Liver (tissue), 9 donors: ENCODE measurements around the gene DUS4L. TPM values are rescaled to one million over a fixed set of nuclear protein-coding genes. Genes with fewer than 3 reads are reported as not detected.
A peak's percentile ranks its signal among the peaks of the same experiment; 100 is the strongest.

Experiments used
- DNase-seq: peaks from one replicate; pipeline ENCODE4 v3.0.0-alpha.2; 2017; ENCODE audit warnings: low spot score
- H3K27ac ChIP-seq, 2 donors: one replicate each; pipeline ENCODE4 v1.7.0; 2013; ENCODE audit warnings: inconsistent platforms in 2 of 2, low read length in 2 of 2, control low read depth in 1 of 2, low read depth in 1 of 2, mild to moderate bottlenecking in 1 of 2
- H3K27me3 ChIP-seq, 4 donors: one replicate each; pipeline versions ENCODE4 v1.6.1 to v1.7.0; 2013; ENCODE audit warnings: low read length in 3 of 4, inconsistent platforms in 1 of 4, mild to moderate bottlenecking in 1 of 4, moderate library complexity in 1 of 4; ENCODE audit not compliant: control insufficient read depth in 4 of 4, insufficient read depth in 4 of 4
- H3K36me3 ChIP-seq, 4 donors: one replicate each; pipeline versions ENCODE4 v1.6.1 to v1.7.0; 2013; ENCODE audit warnings: low read length in 3 of 4, mild to moderate bottlenecking in 3 of 4, low read depth in 1 of 4, moderate library complexity in 1 of 4; ENCODE audit not compliant: control insufficient read depth in 4 of 4, insufficient read depth in 3 of 4
- H3K4me1 ChIP-seq, 4 donors: one replicate each; pipeline versions ENCODE4 v1.6.1 to v1.7.0; 2013; ENCODE audit warnings: low read length in 3 of 4, mild to moderate bottlenecking in 3 of 4, moderate library complexity in 1 of 4; ENCODE audit not compliant: control insufficient read depth in 4 of 4, insufficient read depth in 4 of 4
- H3K4me3 ChIP-seq, 3 donors: one replicate each; pipeline versions ENCODE4 v1.6.1 to v1.7.0; 2013; ENCODE audit warnings: low read length in 3 of 3, control low read depth in 1 of 3, low read depth in 1 of 3, mild to moderate bottlenecking in 1 of 3
- H3K9ac ChIP-seq, 2 donors: one replicate each; pipeline ENCODE4 v1.7.0; 2013; ENCODE audit warnings: low read length in 2 of 2, mild to moderate bottlenecking in 2 of 2, moderate library complexity in 2 of 2, control low read depth in 1 of 2, low read depth in 1 of 2
- H3K9me3 ChIP-seq, 4 donors: one replicate each; pipeline versions ENCODE4 v1.6.1 to v1.7.0; 2013; ENCODE audit warnings: low read length in 3 of 4; ENCODE audit not compliant: control insufficient read depth in 4 of 4
- EGR1 ChIP-seq, 2 donors: IDR thresholded peaks; 2 replicates each; pipeline ENCODE4 v1.6.1; 2016 to 2018; ENCODE audit warnings: antibody characterized with exemption in 2 of 2, low read depth in 2 of 2
- FOXA1 ChIP-seq: IDR thresholded peaks from 2 replicates; pipeline ENCODE4 v1.6.1; 2016; ENCODE audit warnings: antibody characterized with exemption
- FOXA2 ChIP-seq: IDR thresholded peaks from 2 replicates; pipeline ENCODE4 v1.6.1; 2016; ENCODE audit warnings: antibody characterized with exemption
- GABPA ChIP-seq, 2 donors: IDR thresholded peaks in 1 of 2; conservative IDR thresholded peaks in 1 of 2; 2 replicates each; pipeline ENCODE4 v1.6.1; 2016; ENCODE audit warnings: antibody characterized with exemption in 2 of 2, mild to moderate bottlenecking in 1 of 2, moderate library complexity in 1 of 2
- HNF4A ChIP-seq, 2 donors: conservative IDR thresholded peaks; 2 replicates each; pipeline ENCODE4 v1.6.1; 2016; ENCODE audit warnings: antibody characterized with exemption in 2 of 2, mild to moderate bottlenecking in 2 of 2
- HNF4G ChIP-seq: IDR thresholded peaks from 2 replicates; pipeline ENCODE4 v1.6.1; 2016; ENCODE audit warnings: antibody characterized with exemption
- JUND ChIP-seq, 2 donors: IDR thresholded peaks; 2 replicates each; pipeline ENCODE4 v1.6.1; 2016; ENCODE audit warnings: antibody characterized with exemption in 2 of 2
- NR2F2 ChIP-seq: IDR thresholded peaks from 2 replicates; pipeline ENCODE4 v1.6.1; 2016; ENCODE audit warnings: antibody characterized with exemption
- RAD21 ChIP-seq, 2 donors: IDR thresholded peaks; 2 replicates each; pipeline ENCODE4 v1.6.1; 2016; ENCODE audit warnings: antibody characterized with exemption in 2 of 2, mild to moderate bottlenecking in 2 of 2
- REST ChIP-seq: IDR thresholded peaks from 2 replicates; pipeline ENCODE4 v1.6.1; 2016; ENCODE audit warnings: antibody characterized with exemption, mild to moderate bottlenecking
- RXRA ChIP-seq, 2 donors: IDR thresholded peaks; 2 replicates each; pipeline ENCODE4 v1.6.1; 2017 to 2018; ENCODE audit warnings: antibody characterized with exemption in 2 of 2, mild to moderate bottlenecking in 1 of 2
- SP1 ChIP-seq: IDR thresholded peaks from 2 replicates; pipeline ENCODE4 v1.6.1; 2018; ENCODE audit warnings: antibody characterized with exemption, mild to moderate bottlenecking
- TAF1 ChIP-seq: conservative IDR thresholded peaks from 2 replicates; pipeline ENCODE4 v1.6.1; 2016; ENCODE audit warnings: antibody characterized with exemption, mild to moderate bottlenecking
- YY1 ChIP-seq: IDR thresholded peaks from 2 replicates; pipeline ENCODE4 v1.6.1; 2016; ENCODE audit warnings: antibody characterized with exemption, mild to moderate bottlenecking
- ZBTB33 ChIP-seq: IDR thresholded peaks from 2 replicates; pipeline ENCODE4 v1.6.1; 2016; ENCODE audit warnings: antibody characterized with exemption
- WGBS: extraction: QIAGEN DNeasy Blood & Tissue Kit; methylation state at CpG from one replicate; pipeline ENCODE4 v1.1.7; 2013; 5-methylcytosine and 5-hydroxymethylcytosine counted together
- polyA plus RNA-seq, 2 donors: library from polyadenylated mRNA; stranded (reverse) in 1 of 2; unstranded in 1 of 2; fragments of 200-250 nt in 1 of 2; fragments of >200 nt in 1 of 2; fragmentation: Nextera tagmentation in 1 of 2; extraction: Ambion mirVana in 1 of 2; gene quantifications; one replicate each; pipeline versions ENCODE4 v1.2.1 to v1.2.3, GENCODE V29; 2013 to 2015
- total RNA-seq, 2 donors: library from RNA; depleted of rRNA; stranded (reverse); fragments of >200 nt; gene quantifications; one replicate each; pipeline ENCODE4 v1.2.3, GENCODE V29; 2014
- TF ChIP-seq, protein P1 (sequence below): IDR thresholded peaks from 2 replicates; pipeline ENCODE4 v1.6.1; 2016; ENCODE audit warnings: antibody characterized with exemption
- TF ChIP-seq, protein P2 (sequence below): IDR thresholded peaks from 2 replicates; pipeline ENCODE4 v1.6.1; 2016; ENCODE audit warnings: antibody characterized with exemption
- TF ChIP-seq, protein P3 (sequence below): fragments of 150-350 bp; IDR thresholded peaks from 2 replicates; pipeline ENCODE4 v1.5.1; 2017; ENCODE audit warnings: improper control_type of control experiment, low read depth, low read length; ENCODE audit not compliant: missing input control
- donor health status: healthy.
- donor health status: healthy.
- donor health status: healthy.
- donor health status: healthy.
- donor health status: healthy.

DUS4L gene
- total and polyA plus RNA-seq, 4 donors = 1.9 to 5.3 (median 3.5) TPM

- WGBS = 71% methylated on average over 5 of the region's 5 CpGs
- Histone ChIP-seq H3K9ac (peak overlapping the region in 1 of 2 donors; percentile 47), H3K4me3 (no peak overlapping the region), H3K27ac (no peak overlapping the region), H3K9me3 (no peaks in the 10 kb centered on the region), H3K36me3 (peaks cover 0 to 3% (median 0%) of the 10 kb centered on the region in 4 donors), H3K4me1 (peaks cover 0 to 21% (median 5%) of the 10 kb centered on the region in 4 donors), H3K27me3 (no peaks in the 10 kb centered on the region)
- no peak for TF ChIP-seq HNF4A (conservative IDR thresholded peaks at IDR 0.05)
- TF ChIP-seq SP1 = no peak
- DNase-seq = no peak
Observed at GRCh38 chr7:107581387-107582013, 17.7 kb downstream of the DUS4L start.

GRCh38 chr7:107582875-107583274 lies 19.1 kb downstream of the DUS4L start:
- no peak for DNase-seq
- TF ChIP-seq, protein P1, sequence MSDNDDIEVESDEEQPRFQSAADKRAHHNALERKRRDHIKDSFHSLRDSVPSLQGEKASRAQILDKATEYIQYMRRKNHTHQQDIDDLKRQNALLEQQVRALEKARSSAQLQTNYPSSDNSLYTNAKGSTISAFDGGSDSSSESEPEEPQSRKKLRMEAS = no peak
- TF ChIP-seq JUND (IDR thresholded peaks at IDR 0.05) (no peak), FOXA1 (no peak), HNF4A (conservative IDR thresholded peaks at IDR 0.05) (no peak), RAD21 (IDR thresholded peaks at IDR 0.05) (no peak), REST (no peak), TAF1 (no peak), SP1 (no peak), HNF4G (no peak), NR2F2 (no peak), GABPA (IDR thresholded peaks at IDR 0.05 in 1 of 2, conservative IDR thresholded peaks at IDR 0.05 in 1 of 2) (no peak), RXRA (IDR thresholded peaks at IDR 0.05) (no peak), YY1 (no peak), EGR1 (IDR thresholded peaks at IDR 0.05; ENCODE audit: low read depth in 2 of 2) (no peak), ZBTB33 (no peak), FOXA2 (no peak)
- TF ChIP-seq, protein P2, sequence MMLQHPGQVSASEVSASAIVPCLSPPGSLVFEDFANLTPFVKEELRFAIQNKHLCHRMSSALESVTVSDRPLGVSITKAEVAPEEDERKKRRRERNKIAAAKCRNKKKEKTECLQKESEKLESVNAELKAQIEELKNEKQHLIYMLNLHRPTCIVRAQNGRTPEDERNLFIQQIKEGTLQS = no peak
- TF ChIP-seq, protein P3, sequence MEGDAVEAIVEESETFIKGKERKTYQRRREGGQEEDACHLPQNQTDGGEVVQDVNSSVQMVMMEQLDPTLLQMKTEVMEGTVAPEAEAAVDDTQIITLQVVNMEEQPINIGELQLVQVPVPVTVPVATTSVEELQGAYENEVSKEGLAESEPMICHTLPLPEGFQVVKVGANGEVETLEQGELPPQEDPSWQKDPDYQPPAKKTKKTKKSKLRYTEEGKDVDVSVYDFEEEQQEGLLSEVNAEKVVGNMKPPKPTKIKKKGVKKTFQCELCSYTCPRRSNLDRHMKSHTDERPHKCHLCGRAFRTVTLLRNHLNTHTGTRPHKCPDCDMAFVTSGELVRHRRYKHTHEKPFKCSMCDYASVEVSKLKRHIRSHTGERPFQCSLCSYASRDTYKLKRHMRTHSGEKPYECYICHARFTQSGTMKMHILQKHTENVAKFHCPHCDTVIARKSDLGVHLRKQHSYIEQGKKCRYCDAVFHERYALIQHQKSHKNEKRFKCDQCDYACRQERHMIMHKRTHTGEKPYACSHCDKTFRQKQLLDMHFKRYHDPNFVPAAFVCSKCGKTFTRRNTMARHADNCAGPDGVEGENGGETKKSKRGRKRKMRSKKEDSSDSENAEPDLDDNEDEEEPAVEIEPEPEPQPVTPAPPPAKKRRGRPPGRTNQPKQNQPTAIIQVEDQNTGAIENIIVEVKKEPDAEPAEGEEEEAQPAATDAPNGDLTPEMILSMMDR = no peak
- 91% methylated on average over 2 of the region's 2 CpGs for WGBS

More at GRCh38 chr7:107582875-107583274, 19.1 kb downstream of the DUS4L start:
- Histone ChIP-seq H3K9ac (no peak overlapping the region), H3K27ac (no peak overlapping the region), H3K4me3 (no peak overlapping the region), H3K4me1 (peaks cover 0 to 21% (median 5%) of the 10 kb centered on the region in 4 donors), H3K9me3 (no peaks in the 10 kb centered on the region), H3K36me3 (peaks cover 0 to 3% (median 0%) of the 10 kb centered on the region in 4 donors), H3K27me3 (no peaks in the 10 kb centered on the region)
